PC-9 (cell line): ENCODE results near the gene SSB.

Source experiments
- CTCF ChIP-seq: fragments of 200-600 bp; sonication (generic); conservative IDR thresholded peaks from 2 replicates; pipeline ENCODE4 v1.6.1; 2017; ENCODE audit warnings: mixed run types, antibody characterized with exemption, mild to moderate bottlenecking, moderate library complexity
- EZH2 ChIP-seq: fragments of 200-600 bp; sonication (generic); IDR thresholded peaks from 2 replicates; pipeline ENCODE4 v1.8.0; 2017; ENCODE audit warnings: antibody characterized with exemption, low read depth

- TF ChIP-seq CTCF (no peak), EZH2 (no peak)
Observed at GRCh38 chr2:169781249-169782013, 17.2 kb upstream of the SSB start.
